ENCODE results near the gene ADM2. TPM values are rescaled to one million over a fixed set of nuclear protein-coding genes. Genes with fewer than 3 reads are reported as not detected.

The ADM2 gene
- polyA plus RNA-seq, 1 experiment, result 3.1 TPM

DNA sequence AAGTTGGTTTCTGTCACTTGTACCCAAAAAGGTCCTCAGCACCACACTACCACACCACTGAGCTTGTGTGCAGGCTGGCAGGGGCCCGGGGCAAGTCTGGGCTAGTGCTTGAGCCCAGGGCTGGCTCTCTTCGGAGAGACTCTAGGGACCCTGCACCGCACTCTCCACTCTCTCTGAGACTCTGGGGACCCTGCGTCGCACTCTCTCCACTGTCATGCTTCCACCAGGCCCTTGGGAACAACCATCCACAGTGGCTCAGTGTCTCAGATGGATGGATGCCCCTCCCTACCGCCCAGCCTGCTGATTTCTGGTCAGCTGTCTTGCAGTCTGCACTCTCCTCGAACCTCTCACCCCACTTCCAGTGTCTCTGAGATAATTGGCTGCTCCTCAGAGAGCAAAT, 4.5 kb upstream of the ADM2 start:
- H3K9me3 ChIP-seq (ENCODE audit: control insufficient read depth, insufficient read depth, low read length), result no peaks in the 10 kb centered on the region; the same call in 1 of the 2 replicates
- DNase-seq (ENCODE audit: low read depth, low spot score), result no peak
- POLR2A ChIA-PET, result no interaction called here
- TF ChIP-seq, protein P1, sequence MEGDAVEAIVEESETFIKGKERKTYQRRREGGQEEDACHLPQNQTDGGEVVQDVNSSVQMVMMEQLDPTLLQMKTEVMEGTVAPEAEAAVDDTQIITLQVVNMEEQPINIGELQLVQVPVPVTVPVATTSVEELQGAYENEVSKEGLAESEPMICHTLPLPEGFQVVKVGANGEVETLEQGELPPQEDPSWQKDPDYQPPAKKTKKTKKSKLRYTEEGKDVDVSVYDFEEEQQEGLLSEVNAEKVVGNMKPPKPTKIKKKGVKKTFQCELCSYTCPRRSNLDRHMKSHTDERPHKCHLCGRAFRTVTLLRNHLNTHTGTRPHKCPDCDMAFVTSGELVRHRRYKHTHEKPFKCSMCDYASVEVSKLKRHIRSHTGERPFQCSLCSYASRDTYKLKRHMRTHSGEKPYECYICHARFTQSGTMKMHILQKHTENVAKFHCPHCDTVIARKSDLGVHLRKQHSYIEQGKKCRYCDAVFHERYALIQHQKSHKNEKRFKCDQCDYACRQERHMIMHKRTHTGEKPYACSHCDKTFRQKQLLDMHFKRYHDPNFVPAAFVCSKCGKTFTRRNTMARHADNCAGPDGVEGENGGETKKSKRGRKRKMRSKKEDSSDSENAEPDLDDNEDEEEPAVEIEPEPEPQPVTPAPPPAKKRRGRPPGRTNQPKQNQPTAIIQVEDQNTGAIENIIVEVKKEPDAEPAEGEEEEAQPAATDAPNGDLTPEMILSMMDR (IDR thresholded peaks at IDR 0.05; ENCODE audit: low read depth, low read length), result no peak
- no peak overlapping the region for H3K27ac ChIP-seq (ENCODE audit: low read depth, low read length)
- CTCF ChIA-PET, result no interaction called here
- no peak overlapping the region for H3K4me3 ChIP-seq (ENCODE audit: low read depth, low read length)
- H3K27me3 ChIP-seq (ENCODE audit: control insufficient read depth, insufficient read depth, low read length), result peaks cover 18% of the 10 kb centered on the region

DNA sequence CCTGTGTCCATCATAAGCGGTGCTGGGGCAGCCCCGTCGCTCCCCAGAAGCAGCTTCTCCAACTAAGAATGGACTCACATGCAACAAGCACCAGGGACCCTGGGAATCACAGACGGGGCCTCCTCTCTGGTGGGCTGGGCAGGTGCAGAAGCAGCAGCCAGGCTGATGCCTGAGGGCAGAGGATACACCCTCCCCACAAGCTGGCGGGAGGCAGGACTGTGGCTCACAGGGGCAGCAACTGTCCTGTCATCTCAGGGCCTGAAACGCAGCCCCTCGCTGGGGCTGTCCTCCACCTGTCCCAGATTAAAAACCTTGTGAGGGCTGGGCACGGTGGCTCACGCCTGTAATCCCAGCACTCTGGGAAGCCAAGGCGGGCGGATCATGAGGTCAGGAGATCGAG, 3.4 kb upstream of the ADM2 start:
- no peak overlapping the region for H3K27ac ChIP-seq (ENCODE audit: low read depth, low read length)
- H3K27me3 ChIP-seq (ENCODE audit: control insufficient read depth, insufficient read depth, low read length), result peaks cover 23% of the 10 kb centered on the region
- ChIA-PET POLR2A (interaction anchor here (0.6 kb wide), 1 partner anchor 87 kb away, joined by 6 read pairs; no protein-coding TSS in a partner anchor), CTCF (no interaction called here)
- H3K4me3 ChIP-seq (ENCODE audit: low read depth, low read length), result no peak overlapping the region
- DNase-seq (ENCODE audit: low read depth, low spot score), result no peak
- TF ChIP-seq, protein P1 (IDR thresholded peaks at IDR 0.05; ENCODE audit: low read depth, low read length), result no peak
- H3K9me3 ChIP-seq (ENCODE audit: control insufficient read depth, insufficient read depth, low read length), result peaks cover 4% of the 10 kb centered on the region; the same call in 1 of the 2 replicates

DNA sequence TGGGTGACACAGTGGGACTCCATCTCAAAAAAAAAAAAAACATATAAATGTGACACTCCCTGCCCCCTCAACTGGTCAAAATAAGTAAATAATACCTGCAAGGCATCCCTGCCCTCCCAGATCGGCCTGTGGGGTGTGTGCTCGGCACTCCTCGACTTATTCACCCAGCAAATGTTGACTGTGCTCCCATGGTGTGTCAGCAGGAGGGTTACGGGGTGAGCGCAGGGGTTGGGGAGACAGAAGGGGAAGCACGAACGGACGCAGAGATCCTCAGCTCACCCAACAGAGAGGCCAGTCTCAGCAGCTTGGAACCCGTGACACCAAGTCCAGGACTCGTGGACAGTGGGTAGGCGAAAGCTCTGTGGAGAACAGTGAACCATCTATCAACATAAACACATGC, 1.6 kb upstream of the ADM2 start:
- Histone ChIP-seq H3K27me3 (ENCODE audit: control insufficient read depth, insufficient read depth, low read length) (peaks cover 23% of the 10 kb centered on the region), H3K27ac (ENCODE audit: low read depth, low read length) (no peak overlapping the region), H3K4me3 (ENCODE audit: low read depth, low read length) (no peak overlapping the region), H3K9me3 (ENCODE audit: control insufficient read depth, insufficient read depth, low read length) (peaks cover 4% of the 10 kb centered on the region; the same call in 1 of the 2 replicates)
- CTCF ChIA-PET, result no interaction called here
- no peak for DNase-seq (ENCODE audit: low read depth, low spot score)
- POLR2A ChIA-PET, result no interaction called here
- TF ChIP-seq, protein P1 (IDR thresholded peaks at IDR 0.05; ENCODE audit: low read depth, low read length), result no peak

DNA sequence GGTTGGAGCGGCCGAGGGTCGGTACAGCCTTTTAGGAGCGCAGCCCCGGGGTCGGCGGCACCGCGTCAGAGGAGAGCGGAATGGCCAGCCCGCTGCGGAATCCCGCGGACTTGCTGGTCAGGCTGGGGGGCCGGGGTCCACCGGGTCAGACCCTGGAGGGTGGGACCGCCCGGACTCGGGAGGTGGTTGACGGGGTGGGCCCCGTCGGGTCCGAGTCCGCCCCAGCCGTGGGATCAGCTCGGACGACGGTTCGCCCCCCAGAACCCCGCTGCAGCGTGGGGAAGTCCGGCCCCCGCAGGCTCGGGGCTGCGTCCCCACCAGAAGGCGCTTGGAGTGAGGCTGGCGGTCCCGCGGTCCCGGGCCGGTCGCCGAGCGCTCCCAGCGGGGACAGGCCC, 301 bp upstream of the ADM2 start:
- ChIA-PET POLR2A (no interaction called here), CTCF (no interaction called here)
- H3K9me3 ChIP-seq (ENCODE audit: control insufficient read depth, insufficient read depth, low read length), result peaks cover 4% of the 10 kb centered on the region; the same call in 1 of the 2 replicates
- peaks cover 24% of the 10 kb centered on the region for H3K27me3 ChIP-seq (ENCODE audit: control insufficient read depth, insufficient read depth, low read length)
- H3K4me3 ChIP-seq (ENCODE audit: low read depth, low read length), result peak overlapping the region; percentile 69
- no peak for DNase-seq (ENCODE audit: low read depth, low spot score)
- H3K27ac ChIP-seq (ENCODE audit: low read depth, low read length), result no peak overlapping the region
- TF ChIP-seq, protein P1 (IDR thresholded peaks at IDR 0.05; ENCODE audit: low read depth, low read length), result no peak

DNA sequence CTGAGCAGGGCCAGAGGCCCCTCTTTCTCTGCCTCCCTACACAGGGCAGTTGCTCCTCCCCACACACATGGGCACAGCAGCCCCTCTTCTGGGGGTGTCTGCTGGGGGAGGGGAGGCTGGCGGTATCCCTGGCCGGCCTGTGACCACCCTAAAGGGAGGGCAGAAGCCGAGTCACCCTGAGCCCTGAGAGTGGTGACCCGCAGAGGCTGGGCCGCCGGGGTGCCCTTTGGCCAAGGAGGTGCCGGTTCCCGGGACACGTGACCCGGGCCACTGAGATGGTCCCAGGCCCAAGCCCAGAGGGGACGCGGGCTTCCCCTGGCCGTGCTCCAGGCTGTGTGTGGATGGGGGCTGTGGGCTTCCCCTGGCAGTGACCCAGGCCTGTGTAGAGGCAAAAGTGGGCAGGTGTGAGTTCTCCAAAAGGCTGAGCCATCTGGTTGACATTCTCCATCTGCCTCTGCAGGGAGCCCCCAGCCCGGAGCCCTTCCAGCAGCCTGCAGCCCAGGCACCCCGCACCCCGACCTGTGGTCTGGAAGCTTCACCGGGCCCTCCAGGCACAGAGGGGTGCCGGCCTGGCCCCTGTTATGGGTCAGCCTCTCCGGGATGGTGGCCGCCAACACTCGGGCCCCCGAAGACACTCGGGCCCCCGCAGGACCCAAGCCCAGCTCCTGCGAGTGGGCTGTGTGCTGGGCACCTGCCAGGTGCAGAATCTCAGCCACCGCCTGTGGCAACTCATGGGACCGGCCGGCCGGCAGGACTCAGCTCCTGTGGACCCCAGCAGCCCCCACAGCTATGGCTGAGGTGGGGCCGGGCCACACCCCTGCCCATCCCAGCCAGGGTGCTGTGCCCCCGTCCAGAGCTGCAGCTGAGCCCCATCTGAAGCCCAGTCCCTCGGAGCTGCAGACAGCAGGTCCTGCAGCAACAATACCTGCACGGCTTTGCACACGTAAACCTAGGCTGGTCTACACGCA, 1.0 kb downstream of the ADM2 start:
- CTCF ChIA-PET, result interaction anchor here (1.2 to 1.4 kb wide), 2 partner anchors 16 to 81 kb away, joined by 3 read pairs; partner anchors contain the start of gene SYCE3
- no peak overlapping the region for H3K27ac ChIP-seq (ENCODE audit: low read depth, low read length)
- POLR2A ChIA-PET, result no interaction called here

More for the DNA sequence above, 1.0 kb downstream of the ADM2 start:
- Histone ChIP-seq H3K27me3 (ENCODE audit: control insufficient read depth, insufficient read depth, low read length) (peaks cover 24% of the 10 kb centered on the region), H3K4me3 (ENCODE audit: low read depth, low read length) (peak overlapping the region; percentile 69), H3K9me3 (ENCODE audit: control insufficient read depth, insufficient read depth, low read length) (peaks cover 4% of the 10 kb centered on the region; the same call in 1 of the 2 replicates)
- TF ChIP-seq, protein P1 (IDR thresholded peaks at IDR 0.05; ENCODE audit: low read depth, low read length), result no peak
- no peak for DNase-seq (ENCODE audit: low read depth, low spot score)
